T-helper 1 cell treated with Interleukin-12 subunit alpha and Interleukin-12 subunit beta and Interleukin-4 antibody, amounts not matched to agents 30 ng/mL and 1 ng/mL, for 36 hours (primary cell): Measurements from ENCODE around the gene PURA. TPM values are rescaled to one million over a fixed set of nuclear protein-coding genes. Genes with fewer than 3 reads are reported as not detected.

ENCODE experiments used
- intact Hi-C: fragments of 100-400 bp; cut with micrococcal nuclease; formaldehyde crosslinking; loops from one replicate; pipeline ENCODE4 v1.15.1; 2024
- total RNA-seq: library from RNA; stranded (reverse); gene quantifications from 2 replicates; pipeline ENCODE4 v1.2.3, GENCODE V29; 2022

The PURA gene
- total RNA-seq, 1 donor from 2014 or later, result 14.4 TPM

DNA sequence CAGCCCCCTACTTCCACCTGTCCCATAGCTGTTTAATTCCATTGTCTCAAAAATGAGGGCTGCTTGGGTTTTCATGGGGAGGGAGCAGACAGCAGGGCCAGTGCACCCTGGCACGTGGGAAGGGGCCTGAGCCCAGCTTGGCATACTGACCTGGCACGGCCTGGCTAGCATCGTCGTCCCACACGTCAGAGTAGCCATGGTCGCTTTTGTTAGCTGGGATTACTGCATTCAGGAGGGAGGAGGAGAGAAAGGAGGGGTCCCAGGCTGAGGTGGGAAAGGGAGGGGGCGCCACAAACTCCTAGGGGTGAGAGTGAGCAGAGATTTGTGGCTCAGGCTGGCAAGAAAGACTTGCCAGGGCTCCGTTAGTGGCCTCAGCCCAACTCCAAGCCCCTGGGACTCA lies 40.0 kb downstream of the PURA start:
- intact Hi-C loops, result loop anchor here (10.0 kb wide), 1 partner anchor 289 kb away; no protein-coding TSS in a partner anchor

DNA sequence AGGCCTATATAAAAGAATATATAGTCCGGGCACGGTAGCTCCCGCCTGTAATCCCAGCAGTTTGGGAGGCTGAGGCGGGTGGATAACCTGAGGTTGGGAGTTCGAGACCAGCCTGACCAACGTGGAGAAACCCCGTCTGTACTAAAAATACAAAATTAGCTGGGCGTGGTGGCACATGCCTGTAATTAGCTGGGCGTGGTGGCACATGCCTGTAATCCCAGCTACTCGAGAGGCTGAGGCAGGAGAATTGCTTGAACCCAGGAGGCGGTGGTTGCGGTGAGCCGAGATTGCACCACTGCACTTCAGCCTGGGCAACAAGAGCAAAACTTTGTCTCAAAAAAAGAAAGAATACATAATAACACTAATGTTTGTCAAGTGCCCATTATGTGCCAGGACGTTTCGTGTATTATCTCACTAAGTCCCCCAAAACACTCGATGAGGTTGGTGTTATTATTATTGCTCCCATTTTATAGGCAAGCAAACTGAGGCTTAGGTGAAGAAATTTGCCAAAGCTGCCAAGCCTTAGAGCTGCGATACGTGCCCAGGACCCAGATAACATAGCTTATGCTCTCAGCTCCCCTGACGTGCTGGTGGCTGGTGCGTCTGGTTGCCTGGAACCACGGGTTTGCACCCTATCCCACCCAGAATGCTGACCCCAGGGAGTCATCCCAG lies 40.9 kb downstream of the PURA start:
- intact Hi-C loops, result loop anchor here (10.0 kb wide), 1 partner anchor 290 kb away; no protein-coding TSS in a partner anchor

GRCh38 chr5:140157032-140157781 lies 43.3 kb downstream of the PURA start:
- intact Hi-C loops, result loop anchor here (1.0 to 10.0 kb wide), 8 partner anchors 13 to 370 kb away; partner anchors contain the start of genes CYSTM1 and PURA

DNA sequence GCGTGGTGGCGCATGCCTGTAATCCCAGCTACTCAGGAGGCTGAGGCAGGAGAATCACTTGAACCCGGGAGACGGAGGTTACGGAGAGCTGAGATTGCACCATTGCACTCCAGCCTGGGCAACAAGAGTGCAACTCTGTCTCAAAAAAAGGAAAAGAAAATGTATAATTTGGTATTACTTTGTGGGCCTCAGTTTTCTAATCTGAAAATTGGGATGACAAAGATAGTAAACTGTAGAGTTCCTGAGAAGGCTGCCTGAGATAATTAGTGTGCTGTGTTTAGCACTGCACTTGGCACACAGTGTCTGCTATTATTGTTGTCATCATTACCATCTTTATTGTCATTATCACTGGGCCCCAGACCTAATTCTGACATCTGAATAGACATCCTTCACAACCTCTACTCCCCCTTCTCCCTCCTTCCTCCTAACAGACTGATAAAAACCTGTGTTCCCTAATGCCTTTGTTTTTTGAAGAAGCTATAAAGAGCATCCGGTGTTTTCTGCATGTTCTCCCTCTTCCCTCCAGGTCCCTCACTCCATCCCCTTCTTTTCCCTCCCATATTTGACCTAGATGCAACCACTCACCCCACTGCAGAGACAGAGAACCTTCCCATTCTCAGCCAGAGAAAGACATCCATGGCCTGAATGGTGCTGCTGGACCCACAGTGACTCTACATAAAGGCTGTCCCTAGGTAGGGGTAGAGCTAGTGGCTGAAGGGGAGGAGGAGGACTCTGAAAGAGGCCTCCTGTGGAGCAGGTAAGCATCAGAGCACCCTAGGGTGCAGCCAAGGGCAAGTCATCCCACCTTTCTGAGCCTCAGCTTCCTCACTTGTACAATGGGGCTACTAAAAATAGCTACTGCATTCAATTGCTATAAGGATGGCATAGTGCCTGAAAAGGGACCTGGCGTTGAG lies 45.4 kb downstream of the PURA start:
- intact Hi-C loops, result loop anchor here (10.0 kb wide), 1 partner anchor 294 kb away; no protein-coding TSS in a partner anchor

DNA sequence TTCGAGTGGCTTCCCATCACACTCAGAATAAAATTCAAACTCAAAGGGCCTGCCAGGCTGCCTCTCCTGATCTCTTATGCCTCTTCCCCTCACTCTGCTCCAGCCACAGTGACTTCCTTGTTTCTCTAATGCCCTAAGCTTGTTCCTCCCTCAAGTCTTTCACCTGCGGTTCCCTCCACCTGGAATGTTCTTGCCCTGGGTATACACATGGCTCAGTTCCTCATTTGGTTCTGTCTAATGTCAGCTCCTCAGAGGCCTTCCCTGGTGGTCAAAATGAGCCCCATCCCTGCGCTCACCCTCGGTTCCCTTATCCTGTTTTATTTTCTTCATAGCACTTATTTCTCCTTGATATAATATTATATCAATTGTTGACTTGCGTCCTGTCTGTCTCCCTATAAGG lies 48.4 kb downstream of the PURA start:
- intact Hi-C loops, result no loop called here

- intact Hi-C loops, result no loop called here
Measured at GRCh38 chr5:140162781-140163180, 48.9 kb downstream of the PURA start.

DNA sequence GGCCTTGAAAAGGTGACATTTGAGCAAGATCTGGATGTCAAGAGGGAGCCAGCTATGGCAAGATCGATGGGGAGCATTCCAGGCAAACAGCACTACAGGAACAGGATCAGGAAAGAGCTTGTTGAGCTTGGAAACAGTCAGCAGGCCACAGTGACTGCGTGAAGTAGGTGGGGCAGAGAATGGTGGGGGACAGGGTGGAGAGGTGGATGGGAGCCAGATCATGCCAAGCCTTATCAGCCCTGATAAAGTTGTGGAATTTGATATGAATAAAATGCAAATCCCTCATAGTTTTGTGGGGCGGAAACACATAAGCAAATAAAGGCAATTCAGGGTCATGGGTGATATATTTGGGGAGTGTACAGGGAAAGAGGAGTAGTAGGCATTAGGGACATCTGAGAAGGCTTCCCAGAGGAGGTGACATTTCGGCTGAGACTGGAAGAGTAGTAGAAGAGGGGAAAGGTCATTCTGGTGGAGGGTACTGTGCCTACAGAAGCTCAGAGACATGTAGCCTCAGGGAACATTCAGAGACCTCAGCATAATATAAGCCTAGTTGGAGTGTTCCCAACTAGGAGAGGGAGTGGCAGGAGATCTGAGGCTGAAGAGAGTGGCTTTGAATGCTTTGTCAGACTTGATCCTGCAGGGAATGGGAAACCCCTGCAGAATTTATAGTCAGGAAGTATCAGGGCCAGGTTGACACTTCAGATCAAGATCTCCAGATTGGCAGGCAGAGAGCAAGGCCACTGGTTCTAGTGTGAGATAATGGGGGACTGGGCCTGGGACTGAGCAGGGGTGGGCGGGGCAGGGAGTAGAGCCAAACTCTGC lies 51.4 kb downstream of the PURA start:
- intact Hi-C loops, result no loop called here

DNA sequence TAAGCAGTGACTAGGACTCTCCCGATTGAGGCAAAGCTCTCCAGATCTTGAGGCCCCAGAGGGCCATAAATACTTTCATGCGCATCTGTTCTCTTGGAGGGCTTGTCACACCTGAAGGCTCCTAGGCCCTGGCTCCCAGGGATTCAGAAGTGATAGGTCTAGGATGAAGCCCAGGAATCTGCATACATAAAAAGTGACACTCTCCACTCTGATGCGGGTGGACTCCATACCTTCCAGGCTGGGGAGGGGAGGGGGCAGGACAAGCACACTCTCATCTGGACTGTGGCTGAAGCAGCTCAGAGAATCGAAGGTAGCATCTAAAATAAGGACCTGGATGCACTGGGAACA lies 52.0 kb downstream of the PURA start:
- intact Hi-C loops, result no loop called here

GRCh38 chr5:140166911-140167310 lies 53.0 kb downstream of the PURA start:
- intact Hi-C loops, result no loop called here

DNA sequence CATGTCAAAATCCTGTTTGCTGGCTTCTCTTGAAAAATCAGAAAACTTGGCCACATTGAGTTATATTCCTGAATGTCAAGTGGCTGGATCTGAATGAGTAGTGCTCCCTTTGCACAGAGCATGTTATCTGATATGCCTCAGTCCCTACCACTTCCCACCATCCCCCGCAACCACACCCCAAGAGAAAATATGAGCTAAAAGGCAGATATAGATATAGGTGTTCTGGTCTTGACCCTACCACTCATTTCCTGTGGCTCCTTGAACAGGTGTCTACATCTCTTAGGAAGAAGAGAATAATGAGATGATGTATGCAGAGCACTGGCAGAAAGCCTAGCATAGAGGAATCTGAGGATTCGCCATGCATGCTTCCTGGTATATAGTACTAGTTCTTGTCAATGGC lies 54.5 kb downstream of the PURA start:
- intact Hi-C loops, result no loop called here

DNA sequence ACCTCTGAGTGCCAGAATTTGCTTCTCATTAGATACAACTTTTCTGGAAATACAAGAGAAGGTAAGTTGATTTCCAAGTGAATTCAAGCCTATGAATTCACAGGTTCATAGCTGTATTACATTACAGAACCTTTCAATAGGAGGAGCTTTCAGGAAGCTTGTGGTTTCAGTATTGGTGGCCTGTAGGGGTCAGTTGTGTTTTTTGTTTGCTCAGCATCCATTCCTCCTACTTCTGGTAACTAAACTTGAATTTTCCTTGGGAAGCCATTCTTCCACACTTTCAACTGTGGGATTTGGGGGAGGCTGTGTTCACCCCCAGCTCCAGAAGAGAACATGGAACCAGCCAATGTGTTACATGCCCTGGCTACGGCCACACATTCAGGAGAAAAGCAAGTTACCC lies 55.5 kb downstream of the PURA start:
- intact Hi-C loops, result no loop called here

GRCh38 chr5:140172483-140172882 lies 58.6 kb downstream of the PURA start:
- intact Hi-C loops, result loop anchor here (10.0 kb wide), 3 partner anchors 522 to 1628 kb away; partner anchors contain the start of genes ETF1, HARS1, HARS2 and SIL1

DNA sequence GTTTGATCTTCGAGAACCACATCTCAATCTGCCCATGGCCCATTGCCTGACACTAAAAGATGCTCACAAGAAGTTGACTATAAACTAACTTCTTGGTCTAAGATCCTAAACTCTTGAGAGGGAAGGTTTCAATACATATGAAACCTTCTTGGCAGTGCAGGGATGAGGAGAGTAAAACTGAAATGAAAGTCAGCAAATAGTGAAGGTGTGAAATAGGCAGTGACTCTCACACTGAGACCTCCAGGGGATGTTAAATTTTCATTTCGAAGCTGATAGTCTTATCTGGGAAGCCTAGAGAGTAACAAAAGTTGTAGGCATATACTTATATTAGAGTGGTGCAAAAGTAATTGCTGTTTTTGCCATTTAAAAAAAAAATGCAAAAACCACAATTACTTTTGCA lies 60.1 kb downstream of the PURA start:
- intact Hi-C loops, result loop anchor here (2.0 to 10.0 kb wide), 6 partner anchors 173 to 1629 kb away; partner anchors contain the start of genes ETF1, HARS1, HARS2 and HBEGF

DNA sequence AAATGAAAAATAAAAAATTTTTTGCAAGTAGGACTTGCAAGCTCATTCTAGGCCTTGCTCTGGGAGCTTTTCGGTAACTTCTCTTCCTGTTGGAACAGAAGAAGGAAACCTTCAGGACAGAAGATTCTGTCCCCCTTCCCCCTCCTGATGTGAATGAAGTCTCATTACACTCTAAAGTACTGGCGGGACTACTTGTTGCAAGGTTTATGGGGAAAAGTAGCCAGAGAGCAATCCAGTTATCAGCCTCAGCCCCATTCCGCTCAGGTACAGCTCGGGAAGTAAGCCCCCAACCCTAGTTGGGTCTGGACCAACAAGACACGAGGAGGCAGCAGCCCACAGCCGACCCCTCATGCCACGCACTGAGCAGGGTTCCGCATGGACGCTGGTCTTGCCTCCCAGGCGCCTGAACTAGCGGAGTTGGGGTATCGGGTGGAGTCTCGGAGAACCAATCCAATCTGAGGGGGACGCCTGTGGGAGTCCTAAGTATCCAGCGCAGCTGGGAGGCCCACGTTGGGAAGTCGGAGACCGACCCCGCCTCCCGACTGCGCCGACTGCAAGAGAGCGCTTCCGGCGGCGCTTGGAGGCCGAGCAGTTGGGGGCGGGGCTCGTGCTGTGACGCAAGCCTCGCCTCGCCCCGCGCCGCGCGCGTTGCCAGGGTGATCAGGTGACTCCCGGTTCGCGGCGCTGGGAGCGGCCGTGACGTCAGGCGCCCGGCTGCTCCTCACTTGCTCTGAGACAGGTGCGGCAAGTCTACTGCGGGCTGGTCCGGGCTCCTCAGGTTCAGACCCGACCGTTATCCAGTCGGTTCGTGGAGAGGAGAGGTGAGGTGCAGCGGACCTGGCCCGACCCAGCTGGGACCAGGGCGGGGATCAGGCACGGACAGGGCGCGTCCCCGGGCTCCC lies 60.8 kb downstream of the PURA start, which contains the start of gene CYSTM1:
TSS of gene CYSTM1 (plus strand) at position 724 of the 902 bp plus-strand sequence. CDS start 19,278 bp downstream, outside the sequence.
- intact Hi-C loops, result loop anchor here (1.0 to 10.0 kb wide), 13 partner anchors 17 to 1630 kb away; partner anchors contain the start of genes ANKHD1, APBB3, ETF1 and HARS1

Other genes with a start within 250 kb of the PURA start
- 0.27 TPM in 1 of 2 replicates, not detected in the other for gene NRG2, start 70.8 kb upstream of the PURA start, total RNA-seq
- 3.9 and 4.0 TPM in 2 replicates for gene IGIP, start 11.8 kb downstream of the PURA start, total RNA-seq
- gene CYSTM1, start 61.1 kb downstream of the PURA start, total RNA-seq, result 14.8 and 15.2 TPM in 2 replicates
- 56.7 and 57.5 TPM in 2 replicates for gene PFDN1, start 189.0 kb downstream of the PURA start, total RNA-seq
- gene HBEGF, start 232.5 kb downstream of the PURA start, total RNA-seq, result 39.1 and 42.2 TPM in 2 replicates
- 0.10 and 0.29 TPM in 2 replicates for gene SLC4A9, start 246.1 kb downstream of the PURA start, total RNA-seq